Kidney epithelial cell (primary cell): ENCODE measurements around the gene LCOR. TPM values are rescaled to one million over a fixed set of nuclear protein-coding genes. Genes with fewer than 3 reads are reported as not detected.

Source experiments
- DNase-seq: peaks from one replicate; pipeline ENCODE4 v3.0.0-alpha.2; 2010; ENCODE audit warnings: low read depth
- H3K27me3 ChIP-seq: 2 replicates; pipeline ENCODE4 v1.6.0; 2011; ENCODE audit warnings: low read length; ENCODE audit not compliant: control insufficient read depth, insufficient read depth
- H3K36me3 ChIP-seq: 2 replicates; pipeline ENCODE4 v1.5.1; 2011; ENCODE audit warnings: low read length; ENCODE audit not compliant: control insufficient read depth, insufficient read depth
- H3K4me3 ChIP-seq: 2 replicates; pipeline ENCODE4 v1.5.1; 2011; ENCODE audit warnings: low read depth, mild to moderate bottlenecking, control low read depth, low read length
- CTCF ChIP-seq: IDR thresholded peaks from 2 replicates; pipeline ENCODE4 v1.5.1; 2011; ENCODE audit warnings: mild to moderate bottlenecking, moderate library complexity, low read length, control low read depth, inconsistent platforms; ENCODE audit not compliant: insufficient read depth, poor library complexity, severe bottlenecking
- total RNA-seq: library from RNA; depleted of rRNA; stranded (reverse); fragments of >200 nt; gene quantifications from 2 replicates; pipeline ENCODE4 v1.2.3, GENCODE V29; 2015

LCOR gene
- total RNA-seq, 1 donor from 2014 or later: 29.8 TPM

GRCh38 chr10:96895662-96896424, 63.7 kb downstream of the LCOR start:
- Histone ChIP-seq H3K27me3 (no peaks in the 10 kb centered on the region), H3K36me3 (no peaks in the 10 kb centered on the region), H3K4me3 (no peak overlapping the region)
- no peak for DNase-seq
- TF ChIP-seq CTCF: no peak

- Histone ChIP-seq H3K4me3 (no peak overlapping the region), H3K36me3 (no peaks in the 10 kb centered on the region), H3K27me3 (no peaks in the 10 kb centered on the region)
- no peak for TF ChIP-seq CTCF
- no peak for DNase-seq
Observed at GRCh38 chr10:96896884-96897589, 64.9 kb downstream of the LCOR start.

- DNase-seq: no peak
- Histone ChIP-seq H3K36me3 (no peaks in the 10 kb centered on the region), H3K4me3 (no peak overlapping the region), H3K27me3 (no peaks in the 10 kb centered on the region)
- TF ChIP-seq CTCF: no peak
Observed at GRCh38 chr10:96902117-96902516, 70.0 kb downstream of the LCOR start.

- H3K4me3 ChIP-seq: no peak overlapping the region
- DNase-seq: no peak
- TF ChIP-seq CTCF: no peak
Observed at GRCh38 chr10:96902731-96903358, 70.7 kb downstream of the LCOR start.

GRCh38 chr10:96904648-96905047, 72.5 kb downstream of the LCOR start:
- H3K27me3 ChIP-seq: no peaks in the 10 kb centered on the region
- no peaks in the 10 kb centered on the region for H3K36me3 ChIP-seq
- DNase-seq: no peak
- no peak overlapping the region for H3K4me3 ChIP-seq
- no peak for TF ChIP-seq CTCF

More at GRCh38 chr10:96902731-96903358, 70.7 kb downstream of the LCOR start:
- H3K27me3 ChIP-seq: no peaks in the 10 kb centered on the region
- no peaks in the 10 kb centered on the region for H3K36me3 ChIP-seq
